Measurements from ENCODE around the gene SCARB1.

- no peak for TF ChIP-seq CTCF (tag by site-specific recombination; IDR thresholded peaks at IDR 0.05)
- no peak for TF ChIP-seq ZBTB17 (tag by site-specific recombination; IDR thresholded peaks at IDR 0.05)
- TF ChIP-seq ZNF571 (tag by site-specific recombination; IDR thresholded peaks at IDR 0.05), result no peak
- no peak for TF ChIP-seq ZNF146 (tag by site-specific recombination; IDR thresholded peaks at IDR 0.05)
- no peak for TF ChIP-seq SP3 (tag by site-specific recombination; IDR thresholded peaks at IDR 0.05)
- no peak for TF ChIP-seq HOXA7 (CRISPR knock-in tag; IDR thresholded peaks at IDR 0.05; ENCODE audit: borderline replicate concordance)
- no peak for TF ChIP-seq ZBTB11 (tag by site-specific recombination; conservative IDR thresholded peaks at IDR 0.05; ENCODE audit: low read depth)
- no peak for TF ChIP-seq ATF2 (tag by site-specific recombination; IDR thresholded peaks at IDR 0.05; ENCODE audit: low read depth)
- no peak for TF ChIP-seq ZEB2 (tag by site-specific recombination; IDR thresholded peaks at IDR 0.05)
- no peak for TF ChIP-seq ZNF664 (tag by site-specific recombination; IDR thresholded peaks at IDR 0.05)
- TF ChIP-seq ZNF610 (tag by site-specific recombination; IDR thresholded peaks at IDR 0.05; ENCODE audit: borderline replicate concordance), result no peak
- TF ChIP-seq ZNF416 (tag by site-specific recombination; IDR thresholded peaks at IDR 0.05), result no peak
- no peak for TF ChIP-seq ZBTB26 (tag by site-specific recombination; optimal IDR thresholded peaks at IDR 0.05)
These were observed 33.4 kb downstream of the SCARB1 start for GRCh38 chr12:124830306-124830705.
